ENCODE measurements around the gene PANK4.

Gene PANK4

DNA sequence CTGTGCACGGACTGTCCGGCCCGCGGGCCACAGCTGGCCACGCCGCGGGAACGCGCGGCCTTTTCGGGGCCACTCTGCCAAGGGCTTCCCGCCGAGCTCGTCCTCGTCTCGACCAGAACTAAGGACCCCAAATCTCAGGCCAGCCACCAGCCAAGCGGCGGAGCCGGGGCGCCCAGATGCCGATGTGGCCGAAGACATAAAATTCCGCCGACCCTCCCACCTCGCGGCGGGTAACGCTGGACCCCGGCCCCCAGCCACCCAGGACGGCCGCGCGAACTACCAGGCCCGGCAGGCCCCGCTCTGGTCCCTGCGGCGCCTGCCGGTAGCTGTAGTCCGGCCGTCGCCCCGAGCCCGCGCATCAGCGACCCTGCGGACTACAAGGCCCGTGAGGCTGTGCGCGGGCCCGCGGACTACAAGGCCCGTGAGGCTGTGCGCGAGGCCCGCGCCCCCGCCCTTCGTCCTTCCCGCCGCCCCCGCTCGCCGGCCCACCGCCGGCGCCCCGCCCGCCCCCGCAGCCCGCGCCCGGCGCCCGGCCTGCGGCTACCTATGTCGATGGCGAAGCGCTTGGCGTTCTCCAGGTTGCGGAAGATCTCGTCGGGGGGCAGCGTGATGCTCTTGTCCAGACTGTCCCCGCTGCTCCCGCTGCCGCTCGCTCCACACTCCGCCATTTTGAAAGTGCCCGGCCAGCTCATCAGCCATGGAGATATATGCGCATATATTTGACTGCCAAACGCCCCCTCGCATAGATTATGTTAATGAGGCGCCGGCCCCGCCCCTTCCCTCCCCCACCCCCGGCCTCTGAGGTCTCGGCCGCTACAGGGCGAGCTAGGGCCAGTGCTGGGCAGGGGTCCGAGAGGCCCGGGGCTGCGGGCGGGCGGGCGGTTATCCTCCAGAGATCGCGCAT, at the start of gene PANK4:
PANK4 (minus strand) TSS at position 677 of the 904 bp plus-strand sequence; CDS start at position 668, 9 bp downstream.
- H3K27me3 ChIP-seq (ENCODE audit: control insufficient read depth, insufficient read depth, low read length): no peaks in the 10 kb centered on the region
- peak within 1 kb of the TSS; percentile 37 for H3K9ac ChIP-seq
- H3K4me1 ChIP-seq: peaks cover 3% of the 10 kb centered on the region
- H3K36me3 ChIP-seq (ENCODE audit: control insufficient read depth, insufficient read depth, low read length): no peaks in the 10 kb centered on the region
- H3K79me2 ChIP-seq: peaks cover 19% of the 10 kb centered on the region
- peak within 1 kb of the TSS; percentile 83 for H2AFZ ChIP-seq
- H3K4me2 ChIP-seq (ENCODE audit: low read length): peak within 1 kb of the TSS; percentile 91
- TF ChIP-seq, protein P1, sequence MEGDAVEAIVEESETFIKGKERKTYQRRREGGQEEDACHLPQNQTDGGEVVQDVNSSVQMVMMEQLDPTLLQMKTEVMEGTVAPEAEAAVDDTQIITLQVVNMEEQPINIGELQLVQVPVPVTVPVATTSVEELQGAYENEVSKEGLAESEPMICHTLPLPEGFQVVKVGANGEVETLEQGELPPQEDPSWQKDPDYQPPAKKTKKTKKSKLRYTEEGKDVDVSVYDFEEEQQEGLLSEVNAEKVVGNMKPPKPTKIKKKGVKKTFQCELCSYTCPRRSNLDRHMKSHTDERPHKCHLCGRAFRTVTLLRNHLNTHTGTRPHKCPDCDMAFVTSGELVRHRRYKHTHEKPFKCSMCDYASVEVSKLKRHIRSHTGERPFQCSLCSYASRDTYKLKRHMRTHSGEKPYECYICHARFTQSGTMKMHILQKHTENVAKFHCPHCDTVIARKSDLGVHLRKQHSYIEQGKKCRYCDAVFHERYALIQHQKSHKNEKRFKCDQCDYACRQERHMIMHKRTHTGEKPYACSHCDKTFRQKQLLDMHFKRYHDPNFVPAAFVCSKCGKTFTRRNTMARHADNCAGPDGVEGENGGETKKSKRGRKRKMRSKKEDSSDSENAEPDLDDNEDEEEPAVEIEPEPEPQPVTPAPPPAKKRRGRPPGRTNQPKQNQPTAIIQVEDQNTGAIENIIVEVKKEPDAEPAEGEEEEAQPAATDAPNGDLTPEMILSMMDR (IDR thresholded peaks at IDR 0.05): no peak
- H3K9me3 ChIP-seq (ENCODE audit: control insufficient read depth, low read length): no peaks in the 10 kb centered on the region
- peak within 1 kb of the TSS; percentile 47 for H3K27ac ChIP-seq
- H3K4me3 ChIP-seq (ENCODE audit: low read depth, low read length): peak within 1 kb of the TSS; percentile 74

DNA sequence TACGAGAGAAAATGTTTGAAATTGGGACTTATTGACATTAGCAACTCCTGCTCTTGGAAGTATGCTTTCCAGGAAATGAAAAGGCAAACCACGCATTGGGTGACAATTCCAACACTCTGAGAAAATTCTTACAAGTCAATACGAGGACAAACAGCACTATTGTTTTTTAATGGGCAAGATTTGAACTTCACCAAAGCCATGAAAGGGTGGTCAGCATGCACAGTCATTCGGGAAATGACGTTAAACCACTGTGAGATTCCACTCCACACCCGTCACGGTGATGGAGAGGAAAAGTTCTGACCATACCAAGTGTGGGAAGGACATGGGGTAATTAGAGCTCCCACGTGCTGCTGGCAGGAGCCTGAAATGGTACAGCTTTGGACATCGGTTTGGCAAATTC, 48.0 kb upstream of the PANK4 start:
- H2AFZ ChIP-seq: no peak overlapping the region
- H3K79me2 ChIP-seq: no peaks in the 10 kb centered on the region
- TF ChIP-seq, protein P1 (IDR thresholded peaks at IDR 0.05): no peak
- H3K4me3 ChIP-seq (ENCODE audit: low read depth, low read length): no peak overlapping the region
- no peaks in the 10 kb centered on the region for H3K9me3 ChIP-seq (ENCODE audit: control insufficient read depth, low read length)
- H3K27ac ChIP-seq: no peak overlapping the region
- no peaks in the 10 kb centered on the region for H3K27me3 ChIP-seq (ENCODE audit: control insufficient read depth, insufficient read depth, low read length)
- peaks cover 6% of the 10 kb centered on the region for H3K4me1 ChIP-seq
- no peaks in the 10 kb centered on the region for H3K36me3 ChIP-seq (ENCODE audit: control insufficient read depth, insufficient read depth, low read length)
- no peak overlapping the region for H3K4me2 ChIP-seq (ENCODE audit: low read length)
- no peak overlapping the region for H3K9ac ChIP-seq

DNA sequence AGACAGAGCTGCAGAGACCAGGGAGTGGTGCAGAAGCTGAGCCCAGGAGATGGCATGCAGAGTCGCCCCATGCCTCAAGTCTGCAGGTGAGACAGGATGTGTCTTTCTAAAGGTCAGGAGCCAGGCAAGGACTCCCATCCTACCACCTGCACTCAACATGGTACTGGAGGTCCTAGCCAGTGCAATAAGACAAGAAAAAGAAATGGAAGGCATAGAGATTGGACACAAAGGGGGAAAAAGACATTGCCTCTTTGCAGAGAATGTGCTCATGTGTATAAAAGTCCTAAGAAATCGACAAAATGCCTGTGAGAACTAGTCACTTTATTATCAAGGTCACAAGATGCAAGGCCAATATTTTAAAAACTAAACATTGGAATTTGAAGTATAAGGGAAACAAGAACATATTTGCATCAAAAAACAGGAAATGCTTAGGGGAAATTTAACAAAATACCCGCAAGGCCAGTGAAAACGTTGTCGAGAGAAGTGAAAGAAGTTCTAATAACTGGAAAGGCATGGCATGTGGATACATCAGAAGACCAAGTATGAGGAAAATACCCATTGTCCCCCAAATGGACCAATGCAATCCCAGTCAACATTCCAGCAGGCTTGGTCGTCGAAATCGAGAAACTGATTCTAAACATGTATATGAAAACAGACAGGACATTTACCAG, 47.0 kb upstream of the PANK4 start:
- no peak overlapping the region for H3K4me3 ChIP-seq (ENCODE audit: low read depth, low read length)
- no peak overlapping the region for H3K27ac ChIP-seq
- no peak overlapping the region for H3K4me2 ChIP-seq (ENCODE audit: low read length)
- no peak overlapping the region for H2AFZ ChIP-seq
- TF ChIP-seq, protein P1 (IDR thresholded peaks at IDR 0.05): no peak
- H3K4me1 ChIP-seq: peaks cover 1% of the 10 kb centered on the region
- no peaks in the 10 kb centered on the region for H3K9me3 ChIP-seq (ENCODE audit: control insufficient read depth, low read length)
- H3K79me2 ChIP-seq: no peaks in the 10 kb centered on the region
- no peaks in the 10 kb centered on the region for H3K36me3 ChIP-seq (ENCODE audit: control insufficient read depth, insufficient read depth, low read length)
- no peaks in the 10 kb centered on the region for H3K27me3 ChIP-seq (ENCODE audit: control insufficient read depth, insufficient read depth, low read length)
- H3K9ac ChIP-seq: no peak overlapping the region

DNA sequence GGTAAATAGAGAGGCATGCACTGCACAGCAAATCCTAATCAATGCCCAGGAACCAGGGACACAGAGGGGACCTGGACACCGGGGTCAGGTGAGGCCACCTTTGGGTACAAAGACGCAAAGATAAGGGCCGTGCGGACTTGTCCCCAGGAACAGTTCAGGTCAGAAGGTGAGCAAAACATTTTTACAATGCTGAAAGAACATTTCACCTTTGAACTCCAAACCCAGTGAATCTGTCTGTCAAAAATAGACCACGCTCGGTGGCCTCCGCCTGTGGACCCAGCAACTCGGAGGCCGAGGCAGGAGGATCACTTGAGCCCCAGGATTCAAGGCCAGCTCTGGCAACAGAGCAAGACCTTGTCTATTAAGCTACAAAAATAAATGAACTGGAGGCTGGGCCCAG, 45.0 kb upstream of the PANK4 start:
- Histone ChIP-seq H3K9ac (no peak overlapping the region), H3K27ac (no peak overlapping the region), H3K27me3 (ENCODE audit: control insufficient read depth, insufficient read depth, low read length) (no peaks in the 10 kb centered on the region), H3K36me3 (ENCODE audit: control insufficient read depth, insufficient read depth, low read length) (no peaks in the 10 kb centered on the region), H3K79me2 (no peaks in the 10 kb centered on the region), H2AFZ (no peak overlapping the region), H3K9me3 (ENCODE audit: control insufficient read depth, low read length) (no peaks in the 10 kb centered on the region), H3K4me1 (no peaks in the 10 kb centered on the region), H3K4me2 (ENCODE audit: low read length) (no peak overlapping the region), H3K4me3 (ENCODE audit: low read depth, low read length) (no peak overlapping the region)
- TF ChIP-seq, protein P1 (IDR thresholded peaks at IDR 0.05): no peak
